HCT116 (cell line): ENCODE results near the gene F2R. TPM values are rescaled to one million over a fixed set of nuclear protein-coding genes. Genes with fewer than 3 reads are reported as not detected.

Source experiments
- ATAC-seq: fragments of 200-7000 bp; cut with Tn5 transposase; 2 replicates; pipeline ENCODE4 v1.9.1; 2020; ENCODE audit warnings: mild to moderate bottlenecking, moderate library complexity
- BruUV-seq: library from RNA; stranded (reverse); fragments of 400-500 nt; replicated peaks from 2 replicates; lab custom pipeline; 2021; lab: Mats Ljungman, UMichigan
- CTCF ChIA-PET: fragments of 300-600 bp; sonication (Branson Sonifier 250); formaldehyde crosslinking; loops from one replicate; lab custom pipeline; 2021; ENCODE audit warnings: antibody characterized with exemption; lab: Charles Lee
- POLR2A ChIA-PET: fragments of 300-600, 350-600 bp; sonication (Branson Sonifier 250); formaldehyde crosslinking; loops from one replicate; lab custom pipeline; 2021; ENCODE audit warnings: antibody characterized with exemption; lab: Charles Lee
- RAD21 ChIA-PET, 2 experiments: fragments of 300-600 bp; sonication (Branson Sonifier 250); formaldehyde crosslinking; loops; one replicate each; lab custom pipeline; 2023; ENCODE audit warnings: low total read pairs in 2 of 2; ENCODE audit not compliant: uncharacterized antibody in 2 of 2, unreplicated experiment in 2 of 2, low non-redundant PET in 1 of 2; lab: Charles Lee
- DNase-seq: peaks from one replicate; pipeline ENCODE4 v3.0.0-alpha.2; 2010; ENCODE audit warnings: low read depth, low spot score
- H2AFZ ChIP-seq: fragments of 200-600 bp; shearing (Covaris generic), sonication (generic); 2 replicates; pipeline ENCODE4 v1.6.1; 2017; ENCODE audit warnings: low read depth, mixed run types, mixed read lengths, antibody characterized with exemption, low read length; ENCODE audit not compliant: poor library complexity, severe bottlenecking
- H3K27ac ChIP-seq: 2 replicates; pipeline ENCODE4 v1.5.1; 2012; ENCODE audit warnings: low read depth, low read length
- H3K27me3 ChIP-seq: fragments of 200-600 bp; sonication (generic); 2 replicates; pipeline ENCODE4 v1.6.1; 2016; ENCODE audit warnings: mixed run types, low read length, mixed read lengths; ENCODE audit not compliant: insufficient read depth
- H3K36me3 ChIP-seq, 2 experiments: fragments of 200-500 bp in 1 of 2; fragments of 200-600 bp in 1 of 2; sonication (Bioruptor generic) in 1 of 2; sonication (generic) in 1 of 2; 2 replicates each; pipeline versions ENCODE4 v1.5.1 to v1.6.1; 2014 to 2016; ENCODE audit warnings: low read length in 2 of 2, inconsistent platforms in 1 of 2, mixed read lengths in 1 of 2, mixed run types in 1 of 2; ENCODE audit not compliant: insufficient read depth in 2 of 2, control insufficient read depth in 1 of 2
- H3K4me1 ChIP-seq, 2 experiments: fragments of 200-600 bp in 1 of 2; sonication (generic) in 1 of 2; 2 replicates each; pipeline versions ENCODE4 v1.5.1 to v1.6.1; 2012 to 2017; ENCODE audit warnings: low read length in 2 of 2, inconsistent platforms in 1 of 2, mild to moderate bottlenecking in 1 of 2, mixed read lengths in 1 of 2, mixed run types in 1 of 2, moderate library complexity in 1 of 2; ENCODE audit not compliant: insufficient read depth in 2 of 2, control insufficient read depth in 1 of 2
- H3K4me2 ChIP-seq: fragments of 200-600 bp; sonication (generic); 2 replicates; pipeline ENCODE4 v1.6.1; 2017; ENCODE audit warnings: mixed run types, low read length, mixed read lengths
- H3K4me3 ChIP-seq, 2 experiments: fragments of 200-600 bp in 1 of 2; sonication (generic) in 1 of 2; replicated peaks in 1 of 2; 2 replicates each; pipeline ENCODE4 v1.5.1; 2011 to 2016; ENCODE audit warnings: low read length in 2 of 2, control low read depth in 1 of 2, low read depth in 1 of 2, mild to moderate bottlenecking in 1 of 2, mixed read lengths in 1 of 2, mixed run types in 1 of 2
- H3K79me2 ChIP-seq: fragments of 200-600 bp; sonication (generic); 2 replicates; pipeline ENCODE4 v1.6.1; 2017; ENCODE audit warnings: mild to moderate bottlenecking, mixed run types, low read length, moderate library complexity, mixed read lengths; ENCODE audit not compliant: insufficient read depth
- H3K9ac ChIP-seq: fragments of 200-600 bp; sonication (generic); 2 replicates; pipeline ENCODE4 v1.6.1; 2016; ENCODE audit warnings: low read length, mixed read lengths
- H3K9me2 ChIP-seq: fragments of 200-600 bp; sonication (generic), shearing (Covaris generic); 2 replicates; pipeline ENCODE4 v1.6.1; 2017; ENCODE audit warnings: mixed run types, mild to moderate bottlenecking, moderate library complexity; ENCODE audit not compliant: insufficient read depth
- H3K9me3 ChIP-seq, 2 experiments: fragments of 200-500 bp in 1 of 2; fragments of 200-600 bp in 1 of 2; sonication (Bioruptor generic) in 1 of 2; sonication (generic) in 1 of 2; 2 replicates each; pipeline ENCODE4 v1.6.1; 2014 to 2017; ENCODE audit warnings: low read length in 2 of 2, mixed read lengths in 2 of 2, inconsistent platforms in 1 of 2, low read depth in 1 of 2, mild to moderate bottlenecking in 1 of 2, mixed run types in 1 of 2, moderate library complexity in 1 of 2; ENCODE audit not compliant: control insufficient read depth in 1 of 2, insufficient read depth in 1 of 2
- H4K20me1 ChIP-seq: fragments of 200-600 bp; sonication (generic), shearing (Covaris generic); 2 replicates; pipeline ENCODE4 v1.6.1; 2017; ENCODE audit warnings: mixed run types, mild to moderate bottlenecking, moderate library complexity; ENCODE audit not compliant: insufficient read depth
- ATF3 ChIP-seq: IDR thresholded peaks from 2 replicates; pipeline ENCODE4 v1.6.1; 2012
- CBX3 ChIP-seq: IDR thresholded peaks from 2 replicates; pipeline ENCODE4 v1.6.1; 2012; ENCODE audit warnings: low read depth
- CEBPB ChIP-seq: IDR thresholded peaks from 2 replicates; pipeline ENCODE4 v1.6.1; 2012; ENCODE audit warnings: low read depth
- CTCF ChIP-seq, 3 experiments: fragments of 200-600 bp in 1 of 3; sonication (generic) in 1 of 3; IDR thresholded peaks in 2 of 3; conservative IDR thresholded peaks in 1 of 3; 2 replicates each; pipeline ENCODE4 v1.5.1; 2012 to 2017; ENCODE audit warnings: low read depth in 2 of 3, low read length in 2 of 3, antibody characterized with exemption in 1 of 3, borderline replicate concordance in 1 of 3, control low read depth in 1 of 3, mild to moderate bottlenecking in 1 of 3, mixed read lengths in 1 of 3, mixed run types in 1 of 3, moderate library complexity in 1 of 3; ENCODE audit not compliant: insufficient read depth in 1 of 3
- EGR1 ChIP-seq: IDR thresholded peaks from 2 replicates; pipeline ENCODE4 v1.6.1; 2012; ENCODE audit warnings: low read depth
- EZH2 ChIP-seq: fragments of 200-600 bp; sonication (generic); IDR thresholded peaks from 2 replicates; pipeline ENCODE4 v1.6.1; 2017; ENCODE audit warnings: antibody characterized with exemption, mixed run types
- EZH2phosphoT487 ChIP-seq: fragments of 200-600 bp; IDR thresholded peaks from 2 replicates; pipeline ENCODE4 v1.6.1; 2018; ENCODE audit warnings: antibody characterized with exemption, borderline replicate concordance
- FOSL1 ChIP-seq: IDR thresholded peaks from 2 replicates; pipeline ENCODE4 v1.6.1; 2012; ENCODE audit warnings: low read depth
- MAX ChIP-seq: IDR thresholded peaks from 2 replicates; pipeline ENCODE4 v1.6.1; 2012
- POLR2A ChIP-seq: IDR thresholded peaks from 2 replicates; pipeline ENCODE4 v1.7.0; 2011; ENCODE audit warnings: borderline replicate concordance; ENCODE audit not compliant: insufficient read depth, insufficient read length; ENCODE audit errors: extremely low read depth
- POLR2AphosphoS5 ChIP-seq: IDR thresholded peaks from 2 replicates; pipeline ENCODE4 v1.6.1; 2011; ENCODE audit warnings: mild to moderate bottlenecking, low read depth, low read length, moderate library complexity
- RAD21 ChIP-seq: IDR thresholded peaks from 2 replicates; pipeline ENCODE4 v1.6.1; 2012; ENCODE audit warnings: low read depth, mild to moderate bottlenecking
- REST ChIP-seq: IDR thresholded peaks from 2 replicates; pipeline ENCODE4 v1.6.1; 2012; ENCODE audit warnings: low read depth
- SIN3A ChIP-seq: IDR thresholded peaks from 2 replicates; pipeline ENCODE4 v1.6.1; 2012; ENCODE audit warnings: low read depth
- SRF ChIP-seq: IDR thresholded peaks from 2 replicates; pipeline ENCODE4 v1.6.1; 2012; ENCODE audit warnings: low read depth
- TCF7L2 ChIP-seq: IDR thresholded peaks from 2 replicates; pipeline ENCODE4 v1.7.0; 2011; ENCODE audit warnings: borderline replicate concordance, inconsistent platforms; ENCODE audit not compliant: insufficient read depth, insufficient read length; ENCODE audit errors: extremely low read depth
- YY1 ChIP-seq: IDR thresholded peaks from 2 replicates; pipeline ENCODE4 v1.6.1; 2011; ENCODE audit warnings: low read length, low read depth, moderate library complexity, mild to moderate bottlenecking; ENCODE audit not compliant: insufficient replicate concordance; ENCODE audit errors: extremely low read depth
- ZBTB33 ChIP-seq: IDR thresholded peaks from 2 replicates; pipeline ENCODE4 v1.6.1; 2011; ENCODE audit warnings: mild to moderate bottlenecking, low read length, moderate library complexity; ENCODE audit not compliant: insufficient replicate concordance; ENCODE audit errors: extremely low read depth
- ZFX ChIP-seq: fragments of 450-650 bp; IDR thresholded peaks from 2 replicates; pipeline ENCODE4 v1.6.1; 2017
- ZNF274 ChIP-seq: fragments of 200-500 bp; sonication (Bioruptor generic); IDR thresholded peaks from 2 replicates; pipeline ENCODE4 v1.6.1; 2014; ENCODE audit warnings: mild to moderate bottlenecking, low read depth, low read length, inconsistent platforms
- intact Hi-C: fragments of 100-400 bp; cut with micrococcal nuclease; formaldehyde crosslinking; loops from 2 replicates; pipeline ENCODE4 v1.10.0; 2022
- total RNA-seq: library from RNA; stranded (reverse); gene quantifications from one replicate; pipeline ENCODE4 v1.2.1, GENCODE V29; 2021; ENCODE audit not compliant: unreplicated experiment

Gene F2R
- total RNA-seq, 1 experiment from 2014 or later, result 16.6 TPM

- ChIA-PET POLR2A (no interaction called here), CTCF (no interaction called here), RAD21 (no interaction called here)
- Histone ChIP-seq H3K27ac (no peak overlapping the region), H3K9me2 (0 out of 2 replicates have a peak, but pooled peaks cover 3% of the 10 kb centered on the region), H3K4me2 (no peak overlapping the region), H3K36me3 (no peaks in the 10 kb centered on the region), H3K27me3 (no peaks in the 10 kb centered on the region), H4K20me1 (no peaks in the 10 kb centered on the region), H2AFZ (no peak overlapping the region), H3K9me3 (no peaks in the 10 kb centered on the region), H3K79me2 (no peaks in the 10 kb centered on the region), H3K4me1 (peaks cover 18 to 38% of the 10 kb centered on the region in 2 experiments), H3K9ac (no peak overlapping the region), H3K4me3 (no peak overlapping the region)
- BruUV-seq, result no TSS peak
- TF ChIP-seq ZNF274, result no peak
- TF ChIP-seq CBX3, result no peak
- no peak for TF ChIP-seq EZH2
- TF ChIP-seq YY1, result no peak
- TF ChIP-seq SRF, result no peak
- no peak for TF ChIP-seq REST
- TF ChIP-seq ZBTB33, result no peak
- no peak for TF ChIP-seq EZH2phosphoT487
- no peak for TF ChIP-seq ZFX
- TF ChIP-seq RAD21, result no peak
- no peak for TF ChIP-seq CTCF (IDR thresholded peaks at IDR 0.05 in 2 of 3, conservative IDR thresholded peaks at IDR 0.05 in 1 of 3; ENCODE audit: borderline replicate concordance in 1 of 3, insufficient read depth in 1 of 3, low read depth in 2 of 3, low read length in 2 of 3)
- TF ChIP-seq POLR2AphosphoS5, result no peak
- no peak for TF ChIP-seq CEBPB
- TF ChIP-seq SIN3A, result no peak
- TF ChIP-seq EGR1, result no peak
- TF ChIP-seq POLR2A, result no peak
- no peak for TF ChIP-seq ATF3
- no peak for TF ChIP-seq MAX
- TF ChIP-seq TCF7L2, result no peak
- TF ChIP-seq FOSL1, result no peak
- ATAC-seq, result no peak
- no peak for DNase-seq
- intact Hi-C loops, result no loop called here
Measured at GRCh38 chr5:76692274-76692540, 23.7 kb upstream of the F2R start.
